ENCODE results near the gene TRAK1. TPM values are rescaled to one million over a fixed set of nuclear protein-coding genes. Genes with fewer than 3 reads are reported as not detected.

The TRAK1 gene
- total and polyA plus RNA-seq, 2 experiments from 2014 or later: 19.0 to 28.8 TPM

- H3K4me1 ChIP-seq (ENCODE audit: insufficient read depth): peaks cover 17% of the 10 kb centered on the region
- H3K27me3 ChIP-seq: no peaks in the 10 kb centered on the region
- peak overlapping the region; percentile 91 for H3K27ac ChIP-seq
- H3K36me3 ChIP-seq (replicated peaks; ENCODE audit: insufficient read depth, low read depth): no peaks in the 10 kb centered on the region
- H3K9me2 ChIP-seq (replicated peaks; ENCODE audit: insufficient read depth): no peaks in the 10 kb centered on the region
- H3K79me2 ChIP-seq: peaks cover 51% of the 10 kb centered on the region
- H3K4me3 ChIP-seq: no peak overlapping the region
- no peaks in the 10 kb centered on the region for H3K9me3 ChIP-seq (ENCODE audit: low read depth)
- WGBS (ENCODE audit: low lambda C conversion rate, missing lambda C conversion rate): 92% methylated on average over 8 of the region's 8 CpGs
- H2AFZ ChIP-seq: no peak overlapping the region
- H3K4me2 ChIP-seq: no peak overlapping the region
- DNase-seq (ENCODE audit: low spot score): no peak
- TF ChIP-seq EZH2phosphoT487 (IDR thresholded peaks at IDR 0.05; ENCODE audit: low read depth, severe bottlenecking, unreplicated experiment): no peak
- no peak for TF ChIP-seq EZH2 (IDR thresholded peaks at IDR 0.05; ENCODE audit: borderline replicate concordance)
- TF ChIP-seq, protein P1, sequence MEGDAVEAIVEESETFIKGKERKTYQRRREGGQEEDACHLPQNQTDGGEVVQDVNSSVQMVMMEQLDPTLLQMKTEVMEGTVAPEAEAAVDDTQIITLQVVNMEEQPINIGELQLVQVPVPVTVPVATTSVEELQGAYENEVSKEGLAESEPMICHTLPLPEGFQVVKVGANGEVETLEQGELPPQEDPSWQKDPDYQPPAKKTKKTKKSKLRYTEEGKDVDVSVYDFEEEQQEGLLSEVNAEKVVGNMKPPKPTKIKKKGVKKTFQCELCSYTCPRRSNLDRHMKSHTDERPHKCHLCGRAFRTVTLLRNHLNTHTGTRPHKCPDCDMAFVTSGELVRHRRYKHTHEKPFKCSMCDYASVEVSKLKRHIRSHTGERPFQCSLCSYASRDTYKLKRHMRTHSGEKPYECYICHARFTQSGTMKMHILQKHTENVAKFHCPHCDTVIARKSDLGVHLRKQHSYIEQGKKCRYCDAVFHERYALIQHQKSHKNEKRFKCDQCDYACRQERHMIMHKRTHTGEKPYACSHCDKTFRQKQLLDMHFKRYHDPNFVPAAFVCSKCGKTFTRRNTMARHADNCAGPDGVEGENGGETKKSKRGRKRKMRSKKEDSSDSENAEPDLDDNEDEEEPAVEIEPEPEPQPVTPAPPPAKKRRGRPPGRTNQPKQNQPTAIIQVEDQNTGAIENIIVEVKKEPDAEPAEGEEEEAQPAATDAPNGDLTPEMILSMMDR (IDR thresholded peaks at IDR 0.05; ENCODE audit: poor library complexity): no peak
- no peaks in the 10 kb centered on the region for H4K20me1 ChIP-seq (ENCODE audit: insufficient read depth, poor library complexity, severe bottlenecking)
Measured at GRCh38 chr3:42180901-42181300, 89.7 kb downstream of the TRAK1 start.

- Histone ChIP-seq H3K27ac (no peak overlapping the region), H3K4me1 (ENCODE audit: insufficient read depth) (peaks cover 17% of the 10 kb centered on the region), H3K27me3 (no peaks in the 10 kb centered on the region), H2AFZ (no peak overlapping the region), H3K9me3 (ENCODE audit: low read depth) (no peaks in the 10 kb centered on the region), H3K9me2 (replicated peaks; ENCODE audit: insufficient read depth) (no peaks in the 10 kb centered on the region), H3K4me2 (no peak overlapping the region), H3K36me3 (replicated peaks; ENCODE audit: insufficient read depth, low read depth) (no peaks in the 10 kb centered on the region), H4K20me1 (ENCODE audit: insufficient read depth, poor library complexity, severe bottlenecking) (no peaks in the 10 kb centered on the region), H3K79me2 (peaks cover 49% of the 10 kb centered on the region), H3K4me3 (no peak overlapping the region)
- no peak for TF ChIP-seq EZH2phosphoT487 (IDR thresholded peaks at IDR 0.05; ENCODE audit: low read depth, severe bottlenecking, unreplicated experiment)
- no peak for TF ChIP-seq EZH2 (IDR thresholded peaks at IDR 0.05; ENCODE audit: borderline replicate concordance)
- TF ChIP-seq, protein P1 (IDR thresholded peaks at IDR 0.05; ENCODE audit: poor library complexity): no peak
- no peak for DNase-seq (ENCODE audit: low spot score)
- WGBS (ENCODE audit: low lambda C conversion rate, missing lambda C conversion rate): 90% methylated on average over 3 of the region's 3 CpGs
Measured at GRCh38 chr3:42182555-42182954, 91.4 kb downstream of the TRAK1 start.

DNA sequence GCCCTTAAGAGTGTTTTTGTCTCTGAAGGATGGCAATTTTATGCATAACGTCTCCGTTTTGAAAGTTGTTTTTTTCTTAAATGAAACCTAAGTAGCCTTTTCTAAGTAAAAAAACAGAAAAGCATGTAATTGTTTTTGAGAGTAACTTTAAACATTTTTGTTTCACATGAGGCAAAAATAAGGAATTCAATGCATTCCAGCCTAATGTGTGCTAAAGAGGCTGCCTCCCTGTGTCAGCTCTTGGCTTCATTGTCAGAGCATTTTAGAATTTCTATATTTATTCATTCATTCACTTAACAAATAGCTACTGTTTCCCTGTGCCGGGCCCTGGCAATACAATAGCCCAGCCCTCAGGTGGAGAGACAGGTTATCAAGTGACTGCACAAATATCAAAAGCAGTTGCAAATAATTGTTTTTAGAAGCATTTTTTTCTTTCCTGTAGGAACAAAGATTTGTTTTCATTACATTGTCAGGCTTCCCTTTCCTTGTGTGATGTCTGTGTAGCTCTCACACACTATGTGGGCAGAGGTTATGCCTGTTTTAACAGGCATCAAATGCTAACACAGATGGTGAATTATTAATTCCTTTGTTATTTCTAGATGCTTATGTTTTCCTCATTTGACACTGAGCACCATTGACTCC, 93.0 kb downstream of the TRAK1 start:
- no peaks in the 10 kb centered on the region for H3K36me3 ChIP-seq (replicated peaks; ENCODE audit: insufficient read depth, low read depth)
- DNase-seq (ENCODE audit: low spot score): no peak
- no peak overlapping the region for H3K4me3 ChIP-seq
- WGBS (ENCODE audit: low lambda C conversion rate, missing lambda C conversion rate): 81% methylated on average over 3 of the region's 3 CpGs
- H3K79me2 ChIP-seq: peaks cover 44% of the 10 kb centered on the region
- TF ChIP-seq EZH2phosphoT487 (IDR thresholded peaks at IDR 0.05; ENCODE audit: low read depth, severe bottlenecking, unreplicated experiment) (no peak), EZH2 (IDR thresholded peaks at IDR 0.05; ENCODE audit: borderline replicate concordance) (no peak)
- TF ChIP-seq, protein P1 (IDR thresholded peaks at IDR 0.05; ENCODE audit: poor library complexity): no peak
- peaks cover 9% of the 10 kb centered on the region for H3K4me1 ChIP-seq (ENCODE audit: insufficient read depth)
- H2AFZ ChIP-seq: no peak overlapping the region
- H4K20me1 ChIP-seq (ENCODE audit: insufficient read depth, poor library complexity, severe bottlenecking): no peaks in the 10 kb centered on the region
- H3K27ac ChIP-seq: peak overlapping the region; percentile 8
- no peaks in the 10 kb centered on the region for H3K9me3 ChIP-seq (ENCODE audit: low read depth)
- no peak overlapping the region for H3K4me2 ChIP-seq
- no peaks in the 10 kb centered on the region for H3K27me3 ChIP-seq
- H3K9me2 ChIP-seq (replicated peaks; ENCODE audit: insufficient read depth): no peaks in the 10 kb centered on the region
